ENCODE results near the gene IL17RC. TPM values are rescaled to one million over a fixed set of nuclear protein-coding genes. Genes with fewer than 3 reads are reported as not detected.

Gene IL17RC
- total and polyA plus RNA-seq, 2 of the 8 experiments (the other 6 are each of a cell fraction or from before 2014, with no cell fraction given): 11.8 to 13.0 TPM

DNA sequence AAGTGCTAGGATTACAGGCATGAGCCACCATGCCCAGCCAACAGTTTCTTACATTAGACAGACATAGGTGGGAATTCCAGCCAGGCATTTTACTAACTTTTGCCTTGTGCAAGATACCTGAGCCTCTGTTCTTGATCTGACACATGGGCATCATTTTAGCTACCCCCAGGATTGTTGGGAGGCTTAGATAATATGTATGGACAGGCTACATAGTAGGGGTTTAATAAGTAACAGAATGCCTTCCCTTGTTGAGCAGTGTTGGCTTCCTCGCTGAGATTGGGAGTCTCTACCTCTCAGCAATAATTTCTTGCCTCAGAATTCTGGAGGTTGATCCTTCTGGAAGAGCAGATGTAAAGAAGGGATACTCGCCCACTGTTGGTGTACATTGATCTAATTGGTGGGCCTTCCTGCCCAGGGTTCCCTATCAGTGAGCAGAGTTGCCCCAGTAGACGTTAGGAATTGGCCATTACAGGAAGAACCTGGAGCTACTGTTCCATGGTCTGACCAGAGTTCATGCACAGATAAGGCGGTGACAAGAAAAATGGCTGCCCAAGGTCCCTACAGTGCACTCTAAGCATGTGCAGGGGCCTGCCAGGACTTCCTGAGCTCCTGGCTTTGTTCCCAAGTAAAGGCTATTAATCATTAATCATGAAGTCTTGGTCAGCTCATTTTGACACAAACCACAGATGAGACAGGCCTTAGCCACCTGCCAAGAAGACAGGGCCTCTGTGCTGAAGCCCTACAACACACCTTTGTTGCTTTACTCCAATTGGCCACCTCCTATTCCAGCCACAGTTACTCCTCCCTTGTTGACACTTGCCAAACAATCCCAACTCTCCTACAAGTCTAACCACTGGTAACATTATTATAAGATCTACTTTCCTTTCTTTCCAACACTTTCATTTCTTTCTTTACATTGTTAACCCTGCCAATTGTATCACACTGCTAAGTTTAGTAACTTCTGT lies 19.2 kb upstream of the IL17RC start:
- H2BK120ac ChIP-seq (replicated peaks; ENCODE audit: low read depth, low read length): no peak overlapping the region
- no peak for DNase-seq (ENCODE audit: low read depth in 1 of 2, low spot score in 2 of 2)
- no peak overlapping the region for H2BK5ac ChIP-seq (ENCODE audit: low read depth, low read length)
- H4K8ac ChIP-seq (ENCODE audit: extremely low read depth, insufficient read depth, low read length): no peak overlapping the region
- no peak overlapping the region for H4K5ac ChIP-seq (ENCODE audit: insufficient read length, low read depth, low read length)
- no peaks in the 10 kb centered on the region for H3K9me3 ChIP-seq (ENCODE audit: insufficient read depth in 2 of 2, low read depth in 1 of 2, low read length in 1 of 2)
- no peak overlapping the region for H2AK5ac ChIP-seq (ENCODE audit: low read depth, low read length)
- H3K23me2 ChIP-seq (ENCODE audit: low read depth, low read length): no peaks in the 10 kb centered on the region
- no peak overlapping the region for H2BK12ac ChIP-seq (ENCODE audit: low read depth, low read length)
- H3K18ac ChIP-seq (ENCODE audit: extremely low read depth, low read length): no peak overlapping the region
- TF ChIP-seq TAF1 (IDR thresholded peaks at IDR 0.05; ENCODE audit: low read depth, low read length): no peak
- TF ChIP-seq FOSL1 (IDR thresholded peaks at IDR 0.05; ENCODE audit: insufficient read depth, low read depth, low read length): no peak
- TF ChIP-seq KDM4A (IDR thresholded peaks at IDR 0.05; ENCODE audit: low read depth, low read length, severe bottlenecking): no peak
- TF ChIP-seq, protein P1, sequence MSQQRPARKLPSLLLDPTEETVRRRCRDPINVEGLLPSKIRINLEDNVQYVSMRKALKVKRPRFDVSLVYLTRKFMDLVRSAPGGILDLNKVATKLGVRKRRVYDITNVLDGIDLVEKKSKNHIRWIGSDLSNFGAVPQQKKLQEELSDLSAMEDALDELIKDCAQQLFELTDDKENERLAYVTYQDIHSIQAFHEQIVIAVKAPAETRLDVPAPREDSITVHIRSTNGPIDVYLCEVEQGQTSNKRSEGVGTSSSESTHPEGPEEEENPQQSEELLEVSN (IDR thresholded peaks at IDR 0.05): no peak
- TF ChIP-seq GABPA (IDR thresholded peaks at IDR 0.05; ENCODE audit: borderline replicate concordance, insufficient read depth, low read length): no peak
- no peak for TF ChIP-seq POLR2A (IDR thresholded peaks at IDR 0.05; ENCODE audit: control extremely low read depth in 1 of 2, low read depth in 2 of 2, low read length in 2 of 2)
- TF ChIP-seq RAD21 (IDR thresholded peaks at IDR 0.05 in 1 of 2, conservative IDR thresholded peaks at IDR 0.05 in 1 of 2; ENCODE audit: low read depth in 2 of 2, low read length in 2 of 2): no peak
- TF ChIP-seq YY1 (IDR thresholded peaks at IDR 0.05; ENCODE audit: low read depth, low read length): no peak
- TF ChIP-seq TAF7 (optimal IDR thresholded peaks at IDR 0.05; ENCODE audit: borderline replicate concordance, low read depth, low read length): no peak
- no peak for TF ChIP-seq POLR2AphosphoS5 (IDR thresholded peaks at IDR 0.05; ENCODE audit: low read depth, low read length)
- no peak overlapping the region for H3K23ac ChIP-seq (ENCODE audit: insufficient read length)
- H3K9ac ChIP-seq (replicated peaks in 1 of 4; ENCODE audit: extremely low read depth in 1 of 4, low read depth in 3 of 4, low read length in 3 of 4): no peak overlapping the region
- no peak overlapping the region for H4K91ac ChIP-seq (replicated peaks; ENCODE audit: insufficient read length, low read length)
- 80% methylated on average over 4 of the region's 4 CpGs; no CpG with 5 or more reads in 1 of the 2 experiments for WGBS, 2 experiments (ENCODE audit: extremely low coverage in 1 of 2, insufficient coverage in 1 of 2, insufficient read length in 1 of 2, insufficient replicate concordance in 2 of 2, low coverage in 1 of 2, low lambda C conversion rate in 2 of 2, missing lambda C conversion rate in 1 of 2)
- ChIA-PET CTCF (ENCODE audit: partially characterized antibody) (interaction anchor here (1.0 to 1.1 kb wide), 3 partner anchors 32 to 78 kb away, joined by 3 read pairs; no protein-coding TSS in a partner anchor), POLR2A (ENCODE audit: partially characterized antibody) (interaction anchor here (1.4 to 1.5 kb wide), 2 partner anchors 23 to 49 kb away, joined by 5 to 6 read pairs; no protein-coding TSS in a partner anchor)
- no peak overlapping the region for H2BK15ac ChIP-seq (ENCODE audit: low read length)
- H3K79me1 ChIP-seq (ENCODE audit: low read depth, low read length): no peaks in the 10 kb centered on the region
- no peaks in the 10 kb centered on the region for H4K20me1 ChIP-seq (replicated peaks in 1 of 2; ENCODE audit: control insufficient read depth in 1 of 2, insufficient read depth in 2 of 2, low read length in 2 of 2)
- no peak overlapping the region for H3K4me2 ChIP-seq (ENCODE audit: insufficient read depth in 1 of 2, low read depth in 2 of 2, low read length in 2 of 2)
- H3K36me3 ChIP-seq (ENCODE audit: control insufficient read depth in 2 of 4, insufficient read depth in 4 of 4, low read length in 3 of 4): peaks cover 8 to 14% (median 11%) of the 10 kb centered on the region in 4 experiments; a peak in 7 of 8 replicates
- H3K27me3 ChIP-seq (replicated peaks in 1 of 4; ENCODE audit: control insufficient read depth in 3 of 4, extremely low read depth in 1 of 4, insufficient read depth in 3 of 4, low read length in 3 of 4): no peaks in the 10 kb centered on the region
- H3K4me1 ChIP-seq (replicated peaks in 1 of 4; ENCODE audit: control insufficient read depth in 3 of 4, insufficient read depth in 4 of 4, low read length in 3 of 4): peaks cover 0 to 9% (median 7%) of the 10 kb centered on the region in 4 experiments; a peak in 6 of 7 replicates
- H3K56ac ChIP-seq (replicated peaks; ENCODE audit: insufficient read length, low read depth, low read length): no peak overlapping the region
- no peak overlapping the region for H2BK20ac ChIP-seq (ENCODE audit: low read length)
- peaks cover 0 to 5% of the 10 kb centered on the region in 2 experiments; a peak in 1 of 4 replicates for H3K79me2 ChIP-seq (ENCODE audit: control insufficient read depth in 1 of 2, insufficient read depth in 2 of 2, low read length in 2 of 2)
- no peak for FAIRE-seq
- no peak overlapping the region for H3K4ac ChIP-seq (replicated peaks; ENCODE audit: insufficient read length, low read depth, low read length)
- no peak overlapping the region for H3K14ac ChIP-seq (ENCODE audit: insufficient read length)
- no peak overlapping the region for H3K4me3 ChIP-seq (ENCODE audit: extremely low read depth in 1 of 4, insufficient read depth in 2 of 4, low read depth in 3 of 4, low read length in 4 of 4)
- no peak overlapping the region for H2AFZ ChIP-seq (ENCODE audit: low read length)
- no peak overlapping the region for H3K27ac ChIP-seq (ENCODE audit: low read depth, low read length)
